GM23248 (cell line): Measurements from ENCODE around the gene GGA3. TPM values are rescaled to one million over a fixed set of nuclear protein-coding genes. Genes with fewer than 3 reads are reported as not detected.
"Not testable (repeated sequence)": the region's sequence is repeated elsewhere in the genome, so short reads cannot be mapped to it uniquely, and the experiment has no call there.

Source experiments
- DNase-seq: peaks from one replicate; pipeline ENCODE4 v3.0.0-alpha.2; 2015
- H2AFZ ChIP-seq: fragments of 200-600 bp; sonication (generic); 2 replicates; pipeline ENCODE4 v1.6.1; 2016; ENCODE audit warnings: antibody characterized with exemption
- H3F3A ChIP-seq: fragments of 200-600 bp; sonication (generic); 2 replicates; pipeline ENCODE4 v1.6.1; 2016; ENCODE audit warnings: mild to moderate bottlenecking, antibody characterized with exemption, mixed run types; ENCODE audit not compliant: insufficient read depth
- H3K27ac ChIP-seq: fragments of 200-600 bp; sonication (generic); 2 replicates; pipeline ENCODE4 v1.5.1; 2016; ENCODE audit warnings: mild to moderate bottlenecking
- H3K27me3 ChIP-seq: fragments of 200-600 bp; sonication (generic); replicated peaks from 2 replicates; pipeline ENCODE4 v1.6.1; 2016; ENCODE audit warnings: mild to moderate bottlenecking; ENCODE audit not compliant: insufficient read depth
- H3K36me3 ChIP-seq: fragments of 200-600 bp; sonication (generic); 2 replicates; pipeline ENCODE4 v1.6.1; 2016; ENCODE audit warnings: low read depth, mild to moderate bottlenecking
- H3K4me1 ChIP-seq: fragments of 200-600 bp; sonication (generic); 2 replicates; pipeline ENCODE4 v1.6.1; 2016; ENCODE audit warnings: mild to moderate bottlenecking; ENCODE audit not compliant: insufficient read depth
- H3K4me2 ChIP-seq: fragments of 200-600 bp; sonication (generic); one replicate; pipeline ENCODE4 v1.6.1; 2016; ENCODE audit warnings: mild to moderate bottlenecking; ENCODE audit not compliant: unreplicated experiment
- H3K4me3 ChIP-seq: fragments of 200-600 bp; sonication (generic); 2 replicates; pipeline ENCODE4 v1.5.1; 2016; ENCODE audit warnings: mild to moderate bottlenecking
- H3K79me2 ChIP-seq: fragments of 200-600 bp; sonication (generic); 2 replicates; pipeline ENCODE4 v1.6.1; 2016; ENCODE audit warnings: mild to moderate bottlenecking; ENCODE audit not compliant: insufficient read depth
- H3K9ac ChIP-seq: fragments of 200-600 bp; sonication (generic); 2 replicates; pipeline ENCODE4 v1.6.1; 2016; ENCODE audit warnings: mild to moderate bottlenecking
- H3K9me2 ChIP-seq: fragments of 200-600 bp; sonication (generic); 2 replicates; pipeline ENCODE4 v1.6.1; 2016; ENCODE audit warnings: mixed run types, mild to moderate bottlenecking, moderate library complexity; ENCODE audit not compliant: insufficient read depth
- H3K9me3 ChIP-seq: fragments of 200-600 bp; sonication (generic); one replicate; pipeline ENCODE4 v1.6.1; 2017; ENCODE audit warnings: low read depth
- H4K20me1 ChIP-seq: fragments of 200-600 bp; sonication (generic); 2 replicates; pipeline ENCODE4 v1.6.0; 2016; ENCODE audit not compliant: insufficient read depth
- EZH2 ChIP-seq: fragments of 200-600 bp; sonication (generic); IDR thresholded peaks from 2 replicates; pipeline ENCODE4 v1.6.1; 2018; ENCODE audit warnings: antibody characterized with exemption, mild to moderate bottlenecking; ENCODE audit not compliant: insufficient read depth, poor library complexity, severe bottlenecking
- EZH2phosphoT487 ChIP-seq: fragments of 200-600 bp; sonication (generic); IDR thresholded peaks from 2 replicates; pipeline ENCODE4 v1.6.1; 2018; ENCODE audit warnings: antibody characterized with exemption, moderate library complexity, mild to moderate bottlenecking, low read depth; ENCODE audit not compliant: insufficient read depth
- WGBS, 2 experiments: methylation state at CpG; one replicate each; pipeline ENCODE4 v1.1.6; 2015 to 2017; ENCODE audit warnings: low lambda C conversion rate in 2 of 2, low coverage in 1 of 2; ENCODE audit errors: missing lambda C conversion rate in 2 of 2; 5-methylcytosine and 5-hydroxymethylcytosine counted together
- in situ Hi-C: fragments of 300-500 bp; cut with MboI; formaldehyde crosslinking; loops from 2 replicates; pipeline ENCODE4 v1.15.0; 2020
- polyA plus RNA-seq: library from polyadenylated mRNA; unstranded; fragments of >200 nt; fragmentation: Nextera tagmentation; extraction: Ambion mirVana; gene quantifications from 2 replicates; pipeline ENCODE4 v1.2.1, GENCODE V29; 2016
- total RNA-seq: library from RNA; depleted of rRNA; stranded (reverse); fragments of >200 nt; shearing (Covaris generic); gene quantifications from 2 replicates; pipeline ENCODE4 v1.2.3, GENCODE V29; 2014

Gene GGA3
- total and polyA plus RNA-seq, 2 experiments from 2014 or later: 12.1 to 16.0 TPM

GRCh38 chr17:75260641-75261335, 618 bp downstream of the GGA3 start:
- H3K9me2 ChIP-seq: no peaks in the 10 kb centered on the region
- no peaks in the 10 kb centered on the region for H3K9me3 ChIP-seq
- peak overlapping the region; percentile 92 for H2AFZ ChIP-seq
- no peaks in the 10 kb centered on the region for H3F3A ChIP-seq
- H3K79me2 ChIP-seq: peaks cover 79% of the 10 kb centered on the region
- H3K27me3 ChIP-seq: no peaks in the 10 kb centered on the region
- in situ Hi-C loops: no loop called here
- WGBS, 2 experiments: 2% methylated on average over 27 to 31 of the region's 31 CpGs
- H3K4me1 ChIP-seq: peaks cover 17% of the 10 kb centered on the region
- no peaks in the 10 kb centered on the region; the same call in 1 of the 2 replicates for H4K20me1 ChIP-seq
- peak; percentile 52 for DNase-seq
- peak overlapping the region; percentile 97 for H3K4me3 ChIP-seq
- peak overlapping the region; percentile 97 for H3K9ac ChIP-seq
- peaks cover 5% of the 10 kb centered on the region; the same call in 1 of the 2 replicates for H3K36me3 ChIP-seq
- peak overlapping the region; percentile 100 for H3K4me2 ChIP-seq
- H3K27ac ChIP-seq: peak overlapping the region; percentile 95
- no peak for TF ChIP-seq EZH2
- no peak for TF ChIP-seq EZH2phosphoT487

GRCh38 chr17:75257228-75257627, 4.2 kb downstream of the GGA3 start:
- H2AFZ ChIP-seq, H3K9me2 ChIP-seq, H3K27ac ChIP-seq, H3F3A ChIP-seq, H3K27me3 ChIP-seq, H3K4me2 ChIP-seq, H3K9ac ChIP-seq, H3K9me3 ChIP-seq, DNase-seq, H4K20me1 ChIP-seq, H3K4me3 ChIP-seq, in situ Hi-C loops, H3K36me3 ChIP-seq: not testable (repeated sequence)
- Histone ChIP-seq H3K4me1 (peaks cover 11% of the 10 kb centered on the region), H3K79me2 (peaks cover 88% of the 10 kb centered on the region)
- 88 to 100% methylated on average over 2 of the region's 2 CpGs for WGBS, 2 experiments

DNA sequence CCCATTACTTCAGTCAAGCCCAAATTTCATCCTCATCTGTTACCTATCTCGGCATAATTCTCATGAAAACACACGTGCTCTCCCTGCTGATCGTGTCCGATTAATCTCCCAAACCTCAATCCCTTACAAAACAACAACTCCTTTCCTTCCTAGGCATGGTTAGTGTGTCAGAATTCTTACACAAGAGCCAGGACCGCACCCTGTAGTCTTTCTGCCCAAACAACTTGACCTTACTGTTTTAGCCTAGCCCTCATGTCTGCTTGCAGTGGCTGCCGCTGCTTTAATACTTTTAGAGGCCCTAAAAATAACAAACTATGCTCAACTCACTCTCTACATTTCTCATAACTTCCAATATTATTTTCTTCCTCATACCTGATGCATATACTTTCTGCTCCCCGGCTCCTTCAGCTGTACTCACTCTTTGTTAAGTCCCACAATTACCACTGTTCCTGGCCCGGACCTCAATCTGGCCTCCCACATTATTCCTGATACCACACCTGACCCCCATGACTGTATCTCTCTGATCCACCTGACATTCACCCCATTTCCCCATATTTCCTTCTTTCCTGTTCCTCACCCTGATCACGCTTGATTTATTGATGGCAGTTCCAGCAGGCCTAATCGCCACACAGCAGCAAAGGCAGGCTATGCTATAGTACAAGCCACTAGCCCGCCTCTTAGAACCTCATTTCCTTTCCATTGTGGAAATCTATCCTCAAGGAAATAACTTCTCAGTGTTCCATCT, 5.3 kb downstream of the GGA3 start:
- H3K4me2 ChIP-seq, H3K27me3 ChIP-seq, H2AFZ ChIP-seq, H3K9me2 ChIP-seq, in situ Hi-C loops, H3K4me3 ChIP-seq, H3K36me3 ChIP-seq, H3K9me3 ChIP-seq, H3F3A ChIP-seq, H4K20me1 ChIP-seq: not testable (repeated sequence)
- WGBS, 2 experiments: 70 to 71% methylated on average over 11 of the region's 11 CpGs
- peak overlapping the region; percentile 54 for H3K27ac ChIP-seq
- H3K4me1 ChIP-seq: peaks cover 11% of the 10 kb centered on the region
- H3K9ac ChIP-seq: peak overlapping the region; percentile 54; the same call in 1 of the 2 replicates
- DNase-seq: peak; percentile 50
- H3K79me2 ChIP-seq: peaks cover 93% of the 10 kb centered on the region

DNA sequence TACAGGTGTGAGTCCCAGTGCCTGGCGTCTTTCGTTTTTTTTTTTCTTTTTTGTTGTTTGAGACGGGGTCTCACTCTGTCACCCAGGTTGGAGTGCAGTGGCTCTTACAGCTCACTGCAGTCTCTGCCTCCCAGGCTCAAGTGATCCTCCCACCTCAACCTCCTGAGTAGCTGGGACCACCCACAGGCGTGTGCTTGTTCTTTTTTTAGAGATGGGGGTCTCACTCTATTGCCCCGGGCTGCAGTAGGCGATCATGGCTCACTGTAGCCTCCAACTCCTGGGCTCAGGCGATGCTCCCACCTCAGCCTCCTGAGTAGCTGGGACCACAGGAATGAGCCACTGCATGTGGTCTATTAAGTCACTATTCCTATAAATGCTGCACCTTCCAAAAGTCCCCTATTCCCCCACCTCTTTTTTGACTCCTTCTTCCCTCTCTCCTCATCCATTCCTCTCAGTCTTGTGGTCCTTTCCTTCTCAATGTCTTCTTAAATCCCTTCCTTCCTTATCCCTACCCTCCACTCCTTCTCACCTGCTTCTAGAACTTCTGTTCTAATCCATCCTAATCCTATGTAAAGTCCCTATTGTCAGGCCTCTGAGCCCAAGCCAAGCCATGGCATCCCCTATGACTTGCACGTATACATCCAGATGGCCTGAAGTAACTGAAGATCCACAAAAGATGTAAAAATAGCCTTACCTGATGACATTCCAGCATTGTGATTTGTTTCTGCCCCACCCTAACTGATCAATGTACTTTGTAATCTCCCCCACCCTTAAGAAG, 9.2 kb downstream of the GGA3 start:
- H2AFZ ChIP-seq: no peak overlapping the region
- H3K4me2 ChIP-seq: no peak overlapping the region
- H3K79me2 ChIP-seq: peaks cover 92% of the 10 kb centered on the region
- H3K4me1 ChIP-seq: peaks cover 10% of the 10 kb centered on the region
- TF ChIP-seq EZH2: no peak
- TF ChIP-seq EZH2phosphoT487: no peak
- no peaks in the 10 kb centered on the region for H4K20me1 ChIP-seq
- H3K27ac ChIP-seq: no peak overlapping the region
- in situ Hi-C loops: no loop called here
- H3F3A ChIP-seq: peaks cover 13% of the 10 kb centered on the region; the same call in 1 of the 2 replicates
- H3K4me3 ChIP-seq: no peak overlapping the region
- no peaks in the 10 kb centered on the region for H3K36me3 ChIP-seq
- H3K9ac ChIP-seq: no peak overlapping the region
- H3K9me2 ChIP-seq: no peaks in the 10 kb centered on the region
- no peaks in the 10 kb centered on the region for H3K9me3 ChIP-seq
- WGBS, 2 experiments: 79 to 81% methylated on average over 8 of the region's 8 CpGs
- DNase-seq: no peak
- H3K27me3 ChIP-seq: no peaks in the 10 kb centered on the region
